GM21423 (cell line): ENCODE results near the gene CLDN22.

Experiments
- ATAC-seq: cut with Tn5 transposase; IDR thresholded peaks from one replicate; pipeline ENCODE4 v1.9.1; 2021; ENCODE audit warnings: mild to moderate bottlenecking, moderate library complexity; ENCODE audit not compliant: unreplicated experiment

Gene CLDN22

GRCh38 chr4:183285886-183286285 lies 34.2 kb downstream of the CLDN22 start:
- no peak for ATAC-seq

- no peak for ATAC-seq
Measured at GRCh38 chr4:183284965-183285364, 35.1 kb downstream of the CLDN22 start.

GRCh38 chr4:183284258-183284785 lies 35.8 kb downstream of the CLDN22 start:
- no peak for ATAC-seq

- ATAC-seq: no peak
Measured at GRCh38 chr4:183276106-183276505, 44.0 kb downstream of the CLDN22 start.

- no peak for ATAC-seq
Measured at GRCh38 chr4:183272384-183272783, 47.7 kb downstream of the CLDN22 start.

GRCh38 chr4:183268556-183268955 lies 51.5 kb downstream of the CLDN22 start:
- no peak for ATAC-seq
